Lower leg skin (tissue), 4 donors: Measurements from ENCODE around the gene RUNX2. TPM values are rescaled to one million over a fixed set of nuclear protein-coding genes. Genes with fewer than 3 reads are reported as not detected.

Experiments
- DNase-seq, 2 donors: peaks; one replicate each; pipeline ENCODE4 v3.0.0-alpha.2; 2019; ENCODE audit warnings: low spot score in 2 of 2
- H3K4me3 ChIP-seq: fragments of 200-600 bp; sonication (generic); 2 replicates; pipeline ENCODE4 v1.5.1; 2017; ENCODE audit warnings: mild to moderate bottlenecking, low read depth; ENCODE audit not compliant: poor library complexity, severe bottlenecking
- POLR2A ChIP-seq, 2 donors: fragments of 450-650 bp; IDR thresholded peaks; one replicate each; pipeline ENCODE4 v1.6.1; 2016 to 2017; ENCODE audit warnings: antibody characterized with exemption in 2 of 2, mild to moderate bottlenecking in 1 of 2, moderate library complexity in 1 of 2
- WGBS, 2 donors: methylation state at CpG; one replicate each; pipeline ENCODE4 v1.1.5; 2018; 5-methylcytosine and 5-hydroxymethylcytosine counted together
- intact Hi-C: fragments of 100-400 bp; cut with DNase I; formaldehyde crosslinking; loops from one replicate; pipeline ENCODE4 v1.15.0; 2023; ENCODE audit warnings: low total_unique reads
- total RNA-seq, 4 donors: library from RNA; depleted of rRNA; stranded (reverse); fragments of >200 nt; gene quantifications; one replicate each; pipeline ENCODE4 v1.1.0, GENCODE V29; 2016
- TF ChIP-seq, protein P1 (sequence below), 3 donors: fragments of 450-650 bp; IDR thresholded peaks; one replicate each; pipeline ENCODE4 v1.5.1; 2016; ENCODE audit warnings: antibody characterized with exemption in 3 of 3, mild to moderate bottlenecking in 3 of 3, moderate library complexity in 2 of 3

Gene RUNX2
- total RNA-seq, 4 donors from 2014 or later: 1.8 to 4.8 (median 3.1) TPM

DNA sequence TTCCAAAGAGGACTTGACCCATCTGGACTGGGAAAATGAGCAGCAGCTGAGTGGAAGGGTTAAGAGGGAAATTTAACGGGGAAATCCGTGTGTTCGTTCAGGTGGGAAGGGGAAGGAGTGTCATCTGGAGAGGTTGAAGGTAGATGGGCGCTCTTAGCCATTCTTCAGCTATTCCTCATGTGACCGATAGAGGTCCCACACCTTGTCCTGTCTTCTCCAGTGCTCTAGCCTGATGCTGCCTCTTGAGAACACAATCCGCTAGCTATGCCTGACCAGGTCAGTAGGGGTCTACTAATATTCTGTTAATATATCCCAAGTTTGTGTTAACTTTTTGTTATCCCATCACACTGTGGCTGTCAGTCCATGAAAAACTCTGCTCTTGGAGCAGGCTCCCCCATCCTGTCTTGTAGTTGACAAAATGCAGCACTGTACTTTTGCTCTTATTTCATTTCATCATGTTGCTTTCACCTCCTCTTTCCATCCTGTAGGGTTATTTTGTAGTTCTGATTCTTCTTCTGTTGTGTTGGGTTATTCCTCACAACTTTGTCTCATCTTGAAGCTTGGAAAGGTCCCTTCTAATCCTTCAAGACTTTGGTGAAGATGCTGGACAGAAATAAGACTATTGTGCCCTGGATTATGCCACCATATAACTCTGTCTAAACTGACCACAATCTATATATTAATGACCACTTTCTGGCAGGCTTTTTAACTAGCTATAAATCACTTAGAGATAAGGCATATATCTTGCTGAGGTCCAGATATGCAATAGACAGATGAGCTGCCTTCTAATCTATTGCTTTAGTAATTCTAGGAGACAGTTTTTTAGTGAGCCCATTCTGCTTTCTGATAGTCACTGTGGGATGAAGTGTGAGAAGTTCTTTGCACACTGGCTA is 173.0 kb downstream of the RUNX2 start:
- intact Hi-C loops: no loop called here
- no peak for DNase-seq
- H3K4me3 ChIP-seq: no peak overlapping the region
- WGBS, 2 donors: 92 to 94% methylated on average over 6 of the region's 6 CpGs
- TF ChIP-seq, protein P1, sequence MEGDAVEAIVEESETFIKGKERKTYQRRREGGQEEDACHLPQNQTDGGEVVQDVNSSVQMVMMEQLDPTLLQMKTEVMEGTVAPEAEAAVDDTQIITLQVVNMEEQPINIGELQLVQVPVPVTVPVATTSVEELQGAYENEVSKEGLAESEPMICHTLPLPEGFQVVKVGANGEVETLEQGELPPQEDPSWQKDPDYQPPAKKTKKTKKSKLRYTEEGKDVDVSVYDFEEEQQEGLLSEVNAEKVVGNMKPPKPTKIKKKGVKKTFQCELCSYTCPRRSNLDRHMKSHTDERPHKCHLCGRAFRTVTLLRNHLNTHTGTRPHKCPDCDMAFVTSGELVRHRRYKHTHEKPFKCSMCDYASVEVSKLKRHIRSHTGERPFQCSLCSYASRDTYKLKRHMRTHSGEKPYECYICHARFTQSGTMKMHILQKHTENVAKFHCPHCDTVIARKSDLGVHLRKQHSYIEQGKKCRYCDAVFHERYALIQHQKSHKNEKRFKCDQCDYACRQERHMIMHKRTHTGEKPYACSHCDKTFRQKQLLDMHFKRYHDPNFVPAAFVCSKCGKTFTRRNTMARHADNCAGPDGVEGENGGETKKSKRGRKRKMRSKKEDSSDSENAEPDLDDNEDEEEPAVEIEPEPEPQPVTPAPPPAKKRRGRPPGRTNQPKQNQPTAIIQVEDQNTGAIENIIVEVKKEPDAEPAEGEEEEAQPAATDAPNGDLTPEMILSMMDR (IDR thresholded peaks at IDR 0.05): no peak
- TF ChIP-seq POLR2A (IDR thresholded peaks at IDR 0.05): no peak

DNA sequence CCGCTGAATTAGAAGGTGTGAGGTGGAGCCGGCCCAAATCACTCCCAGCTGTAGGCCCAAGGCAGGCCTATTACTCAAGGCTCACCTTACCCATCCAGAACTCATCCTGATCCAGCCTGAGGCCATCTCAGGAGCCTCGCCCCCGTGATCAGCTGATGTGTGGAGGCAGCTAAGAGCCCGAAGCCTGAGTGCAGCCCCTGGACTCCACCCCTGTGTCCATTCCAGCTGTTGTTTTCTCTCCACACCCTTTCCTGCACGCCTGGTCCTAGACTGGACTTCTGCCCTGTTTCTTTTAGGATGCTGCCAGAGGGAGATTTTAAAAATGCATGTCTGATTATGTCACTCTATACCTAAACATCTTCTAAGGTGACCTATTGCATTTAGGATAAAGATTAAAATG is 174.3 kb downstream of the RUNX2 start:
- DNase-seq: no peak
- intact Hi-C loops: no loop called here
- no peak overlapping the region for H3K4me3 ChIP-seq
- 80 to 90% methylated on average over 6 of the region's 6 CpGs for WGBS, 2 donors
- TF ChIP-seq POLR2A (IDR thresholded peaks at IDR 0.05): no peak
- TF ChIP-seq, protein P1 (IDR thresholded peaks at IDR 0.05): no peak

DNA sequence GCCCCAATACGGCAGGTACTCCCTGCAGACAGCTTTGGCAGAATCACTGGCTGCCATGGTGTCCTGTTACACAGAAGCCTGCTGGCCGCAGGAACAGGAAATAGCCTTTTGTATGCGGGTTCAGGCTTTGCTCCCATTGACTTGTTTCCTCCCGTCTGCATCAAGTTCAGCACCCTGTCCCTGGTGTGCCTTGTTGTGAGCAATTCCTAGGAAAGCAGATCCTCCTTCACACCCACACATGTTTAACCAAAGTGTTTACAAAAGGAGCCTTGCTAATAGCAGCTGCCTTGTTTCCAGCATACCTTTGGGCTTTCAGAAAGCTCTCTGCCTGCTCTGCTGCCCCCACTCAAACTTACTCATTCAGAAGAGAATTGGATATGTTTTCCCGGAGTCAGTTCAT is 176.8 kb downstream of the RUNX2 start:
- WGBS, 2 donors: 60 to 64% methylated on average over 5 of the region's 5 CpGs
- no peak for DNase-seq
- H3K4me3 ChIP-seq: no peak overlapping the region
- intact Hi-C loops: no loop called here
- TF ChIP-seq, protein P1 (IDR thresholded peaks at IDR 0.05): no peak
- no peak for TF ChIP-seq POLR2A (IDR thresholded peaks at IDR 0.05)

DNA sequence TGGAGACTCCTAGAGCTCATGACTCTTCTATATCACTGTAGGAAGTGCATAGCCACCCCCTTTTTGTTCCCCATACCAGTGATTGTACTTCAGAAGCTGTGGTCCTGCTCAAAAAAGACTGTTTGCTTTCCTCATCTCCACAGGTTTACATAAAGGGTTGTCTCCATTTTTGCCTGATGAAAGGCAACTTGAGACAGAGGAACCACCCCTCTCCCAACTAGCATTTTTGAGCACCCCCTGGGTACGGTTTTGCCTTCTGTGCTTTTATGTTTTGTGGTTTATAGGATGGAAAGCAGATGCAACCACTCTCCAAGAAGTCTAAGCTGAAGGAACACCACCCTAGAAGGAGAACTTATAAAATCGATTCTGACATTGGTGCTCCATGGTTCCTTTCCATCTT is 177.3 kb downstream of the RUNX2 start:
- no peak overlapping the region for H3K4me3 ChIP-seq
- TF ChIP-seq, protein P1 (IDR thresholded peaks at IDR 0.05): no peak
- TF ChIP-seq POLR2A (IDR thresholded peaks at IDR 0.05): no peak
- no peak for DNase-seq
- WGBS, 2 donors: 76 to 85% methylated on average over 2 of the region's 2 CpGs
- intact Hi-C loops: no loop called here

DNA sequence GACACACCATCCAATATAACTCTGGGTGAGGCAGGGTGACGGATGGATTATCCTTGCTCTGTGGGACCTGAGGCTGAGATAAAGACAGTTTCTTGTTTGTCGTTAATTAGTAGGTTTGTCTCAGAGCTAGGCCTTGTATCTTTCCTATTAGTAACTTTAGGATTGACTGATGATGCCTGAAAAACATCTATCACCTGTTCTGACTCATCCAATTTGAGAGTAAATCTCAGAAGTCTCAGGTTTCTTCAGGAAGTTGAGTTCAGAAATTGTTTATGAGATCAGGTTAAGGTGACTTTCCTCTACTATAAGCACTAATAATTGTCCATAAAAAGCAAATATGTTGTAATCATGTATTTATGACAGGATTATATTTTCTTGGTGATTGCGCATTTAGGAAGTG is 179.1 kb downstream of the RUNX2 start:
- TF ChIP-seq, protein P1 (IDR thresholded peaks at IDR 0.05): no peak
- no peak for TF ChIP-seq POLR2A (IDR thresholded peaks at IDR 0.05)
- WGBS, 2 donors: 94 to 97% methylated on average over 3 of the region's 3 CpGs
- no peak for DNase-seq
- no peak overlapping the region for H3K4me3 ChIP-seq
- intact Hi-C loops: no loop called here
